Activated CD4-positive, alpha-beta T cell treated with anti-CD3 and anti-CD28 coated beads, Interleukin-10, Interleukin-2, amounts not matched to agents 100 ng/mL and 50 ng/mL, durations not matched to agents 16 hours and 8 hours (primary cell): ENCODE data around the gene RALGAPA2.

ENCODE experiments used
- DNase-seq: peaks from one replicate; pipeline ENCODE4 v3.0.0-alpha.2; 2020

The RALGAPA2 gene

GRCh38 chr20:20712474-20713243 lies at the start of gene RALGAPA2:
RALGAPA2 (minus strand) TSS chr20:20712644; CDS start chr20:20712480, 164 bp downstream.
- peak; percentile 96 for DNase-seq

DNA sequence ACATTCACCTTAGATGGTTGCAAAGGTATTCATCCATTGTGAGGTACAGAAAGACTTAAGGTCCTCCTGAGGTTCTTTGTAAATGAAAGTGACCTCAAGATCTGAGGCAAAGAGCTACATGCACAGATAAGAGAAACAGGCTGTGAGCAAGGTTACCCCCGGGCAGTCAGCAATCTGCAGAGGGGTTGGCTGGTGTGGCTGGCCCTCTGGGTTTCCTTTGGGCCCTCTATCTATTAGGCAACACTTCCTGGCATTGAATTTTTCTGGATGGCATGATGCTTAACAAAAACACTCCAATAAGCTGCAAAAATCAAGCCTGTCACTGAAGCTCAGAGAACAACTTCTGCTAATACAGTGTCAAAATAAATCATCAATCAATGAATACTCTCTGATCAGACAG lies 48.9 kb upstream of the RALGAPA2 start:
- no peak for DNase-seq

DNA sequence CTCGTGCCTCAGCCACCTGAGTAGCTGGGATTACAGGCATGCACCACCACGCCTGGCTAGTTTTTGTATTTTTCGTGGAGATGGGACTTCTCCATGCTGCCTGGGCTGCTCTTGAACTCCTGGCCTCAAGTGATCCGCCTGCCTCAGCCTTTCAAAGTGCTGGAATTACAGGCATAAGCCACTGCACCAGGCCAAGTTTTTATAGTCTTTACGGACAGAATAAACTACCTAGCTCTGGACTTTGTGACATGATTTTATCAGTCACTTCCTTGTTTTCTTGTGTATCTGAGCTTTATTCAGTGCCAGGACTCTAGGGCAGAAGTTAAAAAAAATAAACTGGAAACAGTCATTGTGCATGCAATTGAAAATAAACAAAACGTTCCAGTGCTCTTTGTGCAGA lies 46.7 kb upstream of the RALGAPA2 start:
- DNase-seq = no peak

GRCh38 chr20:20755674-20756319 lies 43.4 kb upstream of the RALGAPA2 start:
- no peak for DNase-seq

DNA sequence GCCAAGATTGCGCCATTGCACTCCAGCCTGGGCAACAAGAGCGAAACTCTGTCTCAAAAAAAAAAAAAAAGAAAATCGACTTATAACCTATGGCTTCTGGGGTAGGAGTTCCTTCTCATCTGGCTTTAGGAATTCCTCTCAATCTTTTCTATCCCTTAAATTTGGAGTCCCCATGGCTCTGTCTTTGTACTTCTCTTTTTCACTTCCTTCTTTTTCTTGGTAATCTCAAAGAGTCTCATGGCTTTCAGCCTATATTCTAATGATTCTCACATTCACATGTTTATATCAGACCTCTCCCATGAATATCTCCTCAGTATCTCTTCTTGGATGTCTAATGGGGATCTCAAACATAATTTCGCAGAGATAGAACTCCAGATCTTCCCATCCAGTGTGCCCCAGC lies 42.8 kb upstream of the RALGAPA2 start:
- DNase-seq = no peak

GRCh38 chr20:20754714-20755113 lies 42.3 kb upstream of the RALGAPA2 start:
- no peak for DNase-seq

DNA sequence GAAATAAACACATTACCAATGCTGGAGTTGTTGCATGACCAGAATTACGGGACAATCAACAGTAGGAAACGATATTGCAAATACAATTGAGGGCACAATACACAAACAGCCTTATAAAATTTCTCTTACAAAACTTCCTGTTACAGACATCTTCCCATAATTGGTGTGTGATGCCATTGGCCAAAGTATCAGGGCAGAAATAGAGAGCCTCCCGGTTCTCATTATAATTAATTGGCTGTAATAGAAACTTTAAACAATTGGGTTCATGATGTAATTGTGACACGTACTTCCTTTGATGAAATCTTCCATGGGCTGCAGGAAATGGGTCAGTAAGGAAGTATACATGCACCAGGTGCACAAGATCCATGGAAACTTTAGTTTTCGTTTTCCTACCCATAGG lies 40.3 kb upstream of the RALGAPA2 start:
- DNase-seq = no peak

DNA sequence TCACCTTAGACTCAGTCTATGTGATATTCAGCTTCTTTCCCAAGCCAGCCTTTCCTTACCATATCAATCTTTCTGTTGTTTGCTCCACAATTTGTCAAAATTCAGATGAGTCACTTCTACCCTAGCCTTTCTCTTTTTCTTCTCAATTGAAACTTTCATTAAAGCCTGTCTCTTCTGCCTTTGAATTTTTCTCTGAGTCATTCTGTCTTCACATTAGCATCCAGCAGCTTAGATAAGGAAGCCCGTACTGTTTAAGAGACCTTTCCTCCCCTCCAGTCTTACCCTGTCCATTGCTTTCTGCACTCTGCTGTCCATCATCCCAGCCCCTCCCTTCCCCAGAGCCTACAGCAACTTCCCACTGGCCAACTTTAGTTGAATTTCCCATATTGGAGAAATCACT lies 34.9 kb upstream of the RALGAPA2 start:
- no peak for DNase-seq

DNA sequence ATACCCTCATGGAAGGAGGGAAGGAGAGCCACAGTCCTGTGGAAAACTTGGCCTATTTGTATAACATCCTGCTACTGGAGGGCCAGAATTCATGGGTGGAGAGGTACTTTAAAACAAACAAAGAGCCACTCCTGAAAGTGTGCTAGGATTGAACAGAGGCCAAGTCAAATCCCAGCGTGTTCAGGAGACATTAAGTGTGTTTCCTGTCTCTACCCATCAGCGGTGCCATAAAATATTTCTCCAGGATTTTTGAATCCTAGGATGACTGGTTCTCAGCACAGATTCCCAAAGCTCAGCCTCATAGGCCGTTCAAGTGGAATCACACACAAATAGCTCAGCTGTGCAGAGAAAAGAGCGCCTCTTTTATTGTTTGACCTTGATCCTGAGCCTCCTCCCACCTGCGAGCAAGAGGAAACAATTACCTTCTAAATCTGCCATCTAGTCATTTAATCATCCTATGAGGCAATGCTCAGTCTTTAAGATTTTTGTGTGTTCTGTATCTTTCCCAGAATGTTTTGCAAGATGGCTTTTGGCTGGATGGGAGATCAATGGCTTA lies 31.8 kb upstream of the RALGAPA2 start:
- DNase-seq = no peak

GRCh38 chr20:20743511-20744169 lies 31.2 kb upstream of the RALGAPA2 start:
- DNase-seq = no peak

DNA sequence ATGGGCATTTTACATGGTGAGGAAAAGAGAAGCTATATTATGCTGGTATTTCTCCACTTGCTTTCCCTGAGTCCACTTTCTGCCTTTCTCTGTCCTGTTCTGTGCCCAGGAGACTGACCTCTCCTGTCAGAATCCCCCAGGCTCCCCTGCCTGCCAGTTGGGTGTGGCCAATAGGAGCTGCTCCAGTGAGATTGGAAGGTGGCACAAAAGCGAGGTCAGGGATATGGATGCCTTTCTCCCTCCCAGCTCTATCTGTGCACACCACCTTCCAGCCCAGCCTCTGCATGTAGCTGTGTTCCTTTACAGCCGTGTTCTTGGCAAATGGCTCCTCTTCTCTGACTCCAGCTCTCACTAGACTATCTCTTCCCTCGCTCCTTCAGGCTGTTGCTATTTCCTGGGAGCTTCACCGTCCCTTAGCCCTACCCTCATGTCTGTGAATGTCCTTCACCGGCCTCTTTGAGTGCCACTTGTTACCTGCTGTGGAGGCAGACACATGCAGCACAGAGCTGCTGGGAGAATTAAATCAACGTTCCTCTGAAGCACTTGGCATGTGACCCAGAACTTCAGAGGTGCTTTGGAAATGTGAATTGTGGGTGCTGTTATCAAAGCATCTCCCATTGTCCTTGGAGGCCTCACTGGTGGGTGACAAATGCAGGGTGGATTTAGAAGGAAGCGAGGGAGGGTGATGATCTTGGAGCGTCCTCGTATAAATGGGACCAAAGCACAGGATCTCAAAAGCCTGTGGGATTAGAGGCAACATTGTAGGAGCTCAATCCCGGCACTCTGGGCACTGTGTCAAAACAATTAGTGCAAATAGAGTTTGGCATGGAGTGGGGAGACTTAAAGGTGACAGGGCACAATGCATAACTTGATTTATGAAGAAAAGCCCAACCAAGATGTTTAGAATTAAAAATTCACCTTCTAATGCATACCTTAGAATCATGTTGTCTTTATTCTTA lies 28.9 kb upstream of the RALGAPA2 start:
- no peak for DNase-seq

GRCh38 chr20:20740541-20740940 lies 28.1 kb upstream of the RALGAPA2 start:
- no peak for DNase-seq

DNA sequence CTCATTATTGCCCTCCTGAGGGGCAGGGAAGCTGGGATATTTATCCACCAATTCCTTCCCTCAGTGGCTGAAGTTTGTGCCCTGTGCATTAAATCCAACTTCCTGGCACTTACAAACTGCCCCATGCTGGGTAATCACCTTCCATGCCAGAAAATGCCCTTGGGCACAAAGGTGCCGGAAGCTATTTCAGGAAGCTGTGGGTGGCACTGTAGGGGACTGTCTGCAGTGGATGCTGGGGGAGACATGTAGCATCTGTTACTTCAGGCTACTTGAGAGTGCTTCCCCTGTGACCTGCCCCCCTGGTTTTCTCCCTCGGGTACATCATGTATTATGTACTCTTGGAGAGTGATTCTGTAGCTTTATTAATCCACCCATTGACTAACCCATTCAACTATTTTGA lies 24.7 kb upstream of the RALGAPA2 start:
- DNase-seq = no peak

GRCh38 chr20:20736303-20736702 lies 23.9 kb upstream of the RALGAPA2 start:
- no peak for DNase-seq

GRCh38 chr20:20734475-20734948 lies 22.1 kb upstream of the RALGAPA2 start:
- DNase-seq = peak; percentile 48

DNA sequence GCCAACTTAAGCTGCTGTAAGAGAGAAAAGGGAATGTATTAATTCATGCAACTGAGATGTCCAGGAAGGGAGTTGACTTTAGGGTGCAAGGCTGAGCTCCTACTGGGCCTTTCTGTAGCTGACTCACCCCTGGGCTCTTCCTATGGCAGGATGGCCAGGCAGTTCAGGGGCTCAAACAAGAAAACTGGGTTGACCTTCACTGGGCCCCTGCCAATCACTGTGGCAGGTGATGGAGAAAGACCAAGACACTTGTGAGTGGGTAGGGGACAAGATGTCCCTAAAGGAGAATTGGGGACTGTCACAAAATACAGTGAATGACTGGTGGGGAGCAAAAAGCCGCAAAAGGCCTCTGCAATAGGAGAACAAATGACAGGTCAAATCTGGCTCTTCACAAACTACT lies 21.5 kb upstream of the RALGAPA2 start:
- DNase-seq = no peak

DNA sequence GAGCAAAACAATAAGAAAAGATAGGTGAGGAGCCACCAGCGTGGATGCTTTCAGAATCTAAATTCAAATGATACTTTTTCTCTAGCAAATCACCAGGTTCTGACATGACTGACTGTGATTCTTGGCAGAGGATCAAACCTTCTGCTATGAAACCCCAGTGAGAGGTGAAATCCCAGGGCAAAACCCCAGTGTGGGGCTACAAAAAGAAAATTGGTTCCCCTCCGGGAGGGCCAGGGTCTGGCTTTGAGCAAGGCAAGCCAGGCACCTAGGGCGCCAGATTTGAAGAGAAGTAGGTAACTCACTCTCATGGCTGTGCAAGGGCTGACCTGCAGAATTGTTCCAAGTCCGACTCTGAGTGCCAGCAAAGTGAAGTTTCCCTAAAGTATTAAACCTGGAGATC lies 20.2 kb upstream of the RALGAPA2 start:
- DNase-seq = no peak

DNA sequence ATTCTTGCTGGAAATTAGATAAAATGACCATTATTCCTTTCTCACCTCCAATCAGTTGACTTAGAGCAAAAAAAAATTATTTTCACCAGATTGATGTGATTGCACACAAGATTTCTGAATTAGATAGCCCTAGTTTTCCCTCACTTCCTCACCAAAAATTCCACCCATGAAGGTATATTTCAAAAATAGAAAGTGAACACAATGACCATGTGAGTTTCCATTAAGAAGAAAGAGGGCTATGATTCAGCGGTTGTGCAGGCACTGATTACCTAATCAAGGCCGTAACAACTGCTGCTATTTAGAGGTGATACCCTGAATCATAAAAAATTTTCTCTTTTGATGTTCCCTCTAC lies 19.5 kb upstream of the RALGAPA2 start:
- no peak for DNase-seq

DNA sequence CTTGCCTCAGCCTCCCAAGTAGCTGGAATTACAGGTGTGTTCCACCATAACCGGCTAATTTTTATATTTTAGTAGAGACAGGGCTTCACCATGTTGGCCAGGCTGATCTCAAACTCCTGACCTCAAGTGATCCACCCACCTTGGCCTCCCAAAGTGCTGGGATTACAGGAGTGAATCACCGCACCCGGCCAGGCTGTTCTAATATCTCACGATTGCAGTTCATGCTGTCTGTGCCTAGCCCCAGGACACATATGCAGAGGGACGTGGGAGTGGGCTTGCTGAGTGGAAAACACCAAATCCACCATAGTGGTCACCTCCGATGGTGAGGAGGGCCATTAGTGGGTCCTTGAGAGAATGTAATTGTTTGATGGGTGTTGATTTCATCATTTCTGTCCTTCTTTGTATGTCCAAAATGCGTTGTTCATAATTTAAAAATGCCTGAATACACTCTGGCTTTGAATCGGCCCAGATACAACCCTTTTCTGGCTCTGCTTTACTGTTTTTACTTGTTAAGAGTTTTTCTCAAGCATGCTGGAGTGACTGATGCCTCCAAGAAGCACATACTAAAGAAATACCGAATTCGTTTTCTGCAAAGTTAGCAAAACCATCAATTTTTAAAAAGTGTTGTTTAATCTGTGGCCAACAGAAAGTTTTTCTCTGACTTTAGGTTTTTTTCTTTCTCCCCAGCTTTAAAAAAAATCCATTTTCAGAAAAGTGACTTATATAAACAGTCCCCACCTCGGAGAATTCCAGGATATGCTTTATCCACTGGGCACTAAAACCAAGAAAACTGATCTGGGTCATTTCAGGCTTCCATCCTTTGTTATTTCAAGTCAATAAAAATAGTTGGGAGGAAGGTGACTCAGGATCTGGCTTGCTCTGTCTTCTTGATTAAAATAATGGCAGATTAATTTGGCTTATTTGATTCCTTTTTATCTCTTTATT lies 18.8 kb upstream of the RALGAPA2 start:
- DNase-seq = no peak

DNA sequence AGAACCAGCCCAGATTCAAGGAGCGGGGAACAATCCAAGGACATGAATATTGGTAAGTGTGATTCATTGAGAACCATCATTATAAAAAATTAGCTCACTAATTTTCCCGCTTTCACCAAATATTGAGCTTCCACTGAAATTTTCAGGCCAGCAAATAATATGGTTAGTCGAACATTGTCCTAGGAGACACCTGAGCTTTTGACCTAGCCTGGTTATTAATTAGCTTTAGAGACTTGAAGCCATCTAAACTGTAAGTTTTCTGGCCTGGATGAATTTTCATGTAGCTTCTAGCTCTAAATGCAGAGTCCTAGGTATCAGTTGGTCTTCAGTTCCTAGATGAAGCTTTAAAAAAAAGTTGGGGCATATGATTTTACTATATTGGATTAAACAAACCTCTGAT lies 17.1 kb upstream of the RALGAPA2 start:
- DNase-seq = no peak

DNA sequence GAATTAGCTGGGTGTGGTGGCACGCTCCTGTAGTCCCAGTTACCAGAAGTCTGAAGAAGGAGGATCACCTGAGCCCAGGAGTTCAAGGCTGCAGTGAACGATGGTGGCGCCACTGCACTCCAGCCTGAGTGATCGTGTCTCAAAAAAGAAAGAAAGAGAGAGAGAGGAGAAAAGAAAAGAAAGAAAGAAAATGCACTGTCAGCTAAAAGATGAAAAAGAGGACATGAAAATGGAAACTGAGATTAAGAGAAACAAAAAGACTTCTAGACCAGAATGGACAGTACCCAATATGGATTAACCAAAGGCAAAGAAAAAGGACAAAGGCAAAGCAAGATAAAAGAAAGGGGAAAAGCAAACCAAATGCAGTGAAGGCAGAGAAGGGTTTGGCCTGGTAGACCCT lies 9.0 kb upstream of the RALGAPA2 start:
- no peak for DNase-seq
